Aorta (tissue), 5 donors: Measurements from ENCODE around the gene ABHD16A. TPM values are rescaled to one million over a fixed set of nuclear protein-coding genes. Genes with fewer than 3 reads are reported as not detected.

Experiments
- ATAC-seq: fragments of 200-7000 bp; cut with Tn5 transposase; one replicate; pipeline ENCODE4 v1.9.1; 2022; ENCODE audit warnings: moderate library complexity; ENCODE audit not compliant: low FRiP score
- DNase-seq, 2 donors: peaks; one replicate each; pipeline ENCODE4 v3.0.0-alpha.2; 2020
- H3K27ac ChIP-seq, 2 donors: one replicate each; pipeline ENCODE4 v1.5.1; 2013; ENCODE audit warnings: low read length in 2 of 2, mild to moderate bottlenecking in 2 of 2, moderate library complexity in 2 of 2, control low read depth in 1 of 2, inconsistent platforms in 1 of 2, low read depth in 1 of 2
- H3K27me3 ChIP-seq, 2 donors: one replicate each; pipeline ENCODE4 v1.6.1; 2013; ENCODE audit warnings: control low read depth in 1 of 2, low read length in 1 of 2, mild to moderate bottlenecking in 1 of 2, moderate library complexity in 1 of 2; ENCODE audit not compliant: insufficient read depth in 2 of 2, control insufficient read depth in 1 of 2
- H3K36me3 ChIP-seq, 2 donors: one replicate each; pipeline ENCODE4 v1.6.1; 2013; ENCODE audit warnings: control low read depth in 1 of 2, low read length in 1 of 2, mild to moderate bottlenecking in 1 of 2; ENCODE audit not compliant: insufficient read depth in 2 of 2, control insufficient read depth in 1 of 2
- H3K4me1 ChIP-seq, 2 donors: one replicate each; pipeline ENCODE4 v1.6.1; 2013; ENCODE audit warnings: low read length in 2 of 2, control low read depth in 1 of 2, mild to moderate bottlenecking in 1 of 2, moderate library complexity in 1 of 2; ENCODE audit not compliant: insufficient read depth in 2 of 2, control insufficient read depth in 1 of 2
- H3K4me3 ChIP-seq, 2 donors: one replicate each; pipeline ENCODE4 v1.5.1; 2013; ENCODE audit warnings: low read length in 2 of 2, control low read depth in 1 of 2, mild to moderate bottlenecking in 1 of 2
- H3K9me3 ChIP-seq: one replicate; pipeline ENCODE4 v1.6.1; 2013; ENCODE audit warnings: mild to moderate bottlenecking, low read length; ENCODE audit not compliant: control insufficient read depth
- WGBS, 2 donors: extraction: QIAGEN DNeasy Blood & Tissue Kit; methylation state at CpG; one replicate each; pipeline ENCODE4 v1.1.7; 2013; 5-methylcytosine and 5-hydroxymethylcytosine counted together
- intact Hi-C, 2 donors: fragments of 100-400 bp; cut with DNase I; formaldehyde crosslinking; loops; one replicate each; pipeline versions ENCODE4 v1.14.2 to v1.15.0; 2022
- polyA plus RNA-seq, 2 donors: library from polyadenylated mRNA; stranded (reverse); fragments of 200-250 nt; gene quantifications; one replicate each; pipeline ENCODE4 v1.2.3, GENCODE V29; 2013
- total RNA-seq, 2 donors: library from RNA; stranded (reverse); fragmentation: NEBNext Ultra II Directional; extraction: Animal tissue kit (Norgen Biotek cat#: 25700); gene quantifications; one replicate each; pipeline ENCODE4 v1.2.1, GENCODE V29; 2021
- donor health status: healthy with polysubstance abuse.
- donor health status: Bipolar disorder and iron deficiency.
- donor health status: DM: no; HTN: no; CAD: no.
- donor health status: DM: no; HTN: no; CAD: no.
- donor health status: DM: yes; HTN: yes; CAD: no.

ABHD16A gene
- total and polyA plus RNA-seq, 4 donors = 12.9 to 50.1 (median 44.9) TPM

DNA sequence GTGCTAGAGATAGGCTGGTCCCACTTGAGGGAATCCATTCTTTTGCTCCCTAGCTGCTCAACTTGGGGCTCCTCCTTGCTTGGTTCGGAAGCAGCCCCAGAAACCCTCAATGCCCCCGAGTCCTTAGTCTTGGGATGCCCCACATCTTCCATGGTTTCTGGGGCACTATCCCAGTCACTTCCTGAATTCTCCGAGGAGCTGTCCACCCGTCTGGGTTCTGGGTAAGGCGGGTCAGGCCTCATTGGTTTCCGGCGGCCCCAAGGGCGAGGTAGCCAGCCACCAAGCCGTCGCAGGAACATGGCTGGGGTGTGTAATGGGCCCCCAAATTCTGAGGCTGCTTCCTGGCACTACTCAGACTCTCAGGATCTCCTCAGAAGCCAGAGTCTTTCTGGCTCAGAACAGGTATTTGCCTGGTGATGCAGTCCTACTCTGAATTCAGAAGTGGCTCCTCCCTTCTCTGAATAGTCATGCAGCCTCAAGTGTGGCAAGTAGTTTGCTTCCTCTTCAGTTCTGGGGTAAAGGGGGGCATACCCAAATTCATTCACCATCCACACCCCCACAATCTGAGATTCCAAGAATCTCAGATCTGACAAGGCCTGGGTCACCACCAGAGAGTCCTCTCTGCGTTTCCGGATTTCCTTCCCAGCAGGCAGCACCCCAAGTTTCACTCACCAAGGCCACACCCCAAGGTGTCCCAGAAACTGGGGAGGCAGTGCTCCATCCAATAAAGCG, 43.3 kb downstream of the ABHD16A start:
- Histone ChIP-seq H3K4me3 (peak overlapping the region; percentile 83 to 85), H3K4me1 (no peaks in the 10 kb centered on the region), H3K27ac (peak overlapping the region; percentile 57 to 95), H3K9me3 (no peaks in the 10 kb centered on the region), H3K36me3 (peaks cover 0 to 1% of the 10 kb centered on the region in 2 donors), H3K27me3 (no peaks in the 10 kb centered on the region)
- ATAC-seq (no peak), DNase-seq (peak in 1 of 2 donors; percentile 52)
- intact Hi-C loops = loop anchor here in 1 of 2 donors (5.0 to 10.0 kb wide), 2 partner anchors 38 to 1755 kb away; partner anchors contain the start of genes CUTA, PHF1 and PRRC2A
- 20 to 25% methylated on average over 13 of the region's 13 CpGs for WGBS, 2 donors

DNA sequence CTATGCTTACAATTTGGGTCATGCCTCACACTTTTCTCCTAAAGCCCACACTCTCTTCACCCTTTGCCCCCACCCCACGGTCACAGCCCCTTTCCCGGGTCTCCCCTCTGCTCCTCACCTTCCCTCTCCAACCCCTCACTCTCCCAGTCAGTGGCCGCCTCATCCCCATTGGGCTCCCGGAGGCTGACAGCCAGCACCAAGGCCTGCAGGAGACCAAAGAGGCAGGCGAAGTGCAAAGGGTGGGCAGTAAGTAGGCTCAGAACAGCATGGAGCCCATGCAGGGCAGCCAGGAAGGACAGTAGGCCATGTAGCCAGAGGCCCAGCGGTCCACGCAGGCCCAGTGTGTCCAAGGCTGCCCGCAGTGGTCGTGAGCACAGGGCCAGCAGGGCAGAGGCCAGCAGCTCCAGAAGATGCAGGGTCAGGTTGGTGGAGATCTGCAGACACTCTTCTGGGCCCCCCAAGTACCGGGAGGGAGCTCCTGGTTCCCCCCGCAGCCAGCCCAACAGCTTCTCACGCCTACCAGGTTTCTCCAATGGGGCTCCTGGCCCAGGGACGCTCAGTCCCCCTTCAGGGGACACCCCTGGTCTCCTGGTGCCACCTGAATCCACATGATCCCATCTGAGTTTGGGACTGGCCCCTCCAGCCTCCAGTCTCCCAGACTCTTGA, 44.0 kb downstream of the ABHD16A start:
- Histone ChIP-seq H3K4me3 (no peak overlapping the region), H3K9me3 (no peaks in the 10 kb centered on the region), H3K27ac (peak overlapping the region in 1 of 2 donors; percentile 95), H3K36me3 (peaks cover 0 to 1% of the 10 kb centered on the region in 2 donors), H3K27me3 (no peaks in the 10 kb centered on the region), H3K4me1 (no peaks in the 10 kb centered on the region)
- ATAC-seq (no peak), DNase-seq (no peak)
- intact Hi-C loops = loop anchor here in 1 of 2 donors (10.0 kb wide), 1 partner anchor 1756 kb away; the partner anchor contains the start of genes CUTA and PHF1
- WGBS, 2 donors = 80 to 84% methylated on average over 13 of the region's 13 CpGs

DNA sequence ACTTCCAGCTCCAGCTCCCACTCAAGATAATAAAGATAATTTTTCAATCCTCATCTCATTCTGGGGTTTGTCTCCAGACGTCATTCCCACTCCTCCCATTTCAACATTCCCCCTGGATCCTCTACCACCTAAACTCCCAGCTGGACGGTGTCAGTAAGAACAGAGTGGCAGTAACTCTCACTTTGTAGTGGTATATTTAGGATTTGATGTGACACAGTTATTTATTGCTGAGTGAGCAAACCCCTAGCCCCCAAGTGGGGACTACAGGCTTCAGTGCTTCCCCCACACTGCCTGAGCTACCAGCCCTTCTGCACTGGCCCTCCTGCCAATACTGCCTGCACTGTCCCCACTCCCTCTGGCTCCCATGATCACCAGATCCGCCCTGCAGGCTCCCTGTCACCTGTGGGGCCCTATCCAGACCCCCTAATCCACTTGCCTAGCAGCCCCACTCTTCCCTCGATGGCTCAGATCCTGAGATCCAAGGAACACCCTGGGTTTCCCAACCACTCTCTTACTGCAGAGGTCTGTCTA, 44.9 kb downstream of the ABHD16A start:
- intact Hi-C loops = loop anchor here in 1 of 2 donors (10.0 kb wide), 1 partner anchor 1757 kb away; the partner anchor contains the start of genes CUTA and PHF1
- ATAC-seq = no peak
- H3K27ac ChIP-seq = no peak overlapping the region

DNA sequence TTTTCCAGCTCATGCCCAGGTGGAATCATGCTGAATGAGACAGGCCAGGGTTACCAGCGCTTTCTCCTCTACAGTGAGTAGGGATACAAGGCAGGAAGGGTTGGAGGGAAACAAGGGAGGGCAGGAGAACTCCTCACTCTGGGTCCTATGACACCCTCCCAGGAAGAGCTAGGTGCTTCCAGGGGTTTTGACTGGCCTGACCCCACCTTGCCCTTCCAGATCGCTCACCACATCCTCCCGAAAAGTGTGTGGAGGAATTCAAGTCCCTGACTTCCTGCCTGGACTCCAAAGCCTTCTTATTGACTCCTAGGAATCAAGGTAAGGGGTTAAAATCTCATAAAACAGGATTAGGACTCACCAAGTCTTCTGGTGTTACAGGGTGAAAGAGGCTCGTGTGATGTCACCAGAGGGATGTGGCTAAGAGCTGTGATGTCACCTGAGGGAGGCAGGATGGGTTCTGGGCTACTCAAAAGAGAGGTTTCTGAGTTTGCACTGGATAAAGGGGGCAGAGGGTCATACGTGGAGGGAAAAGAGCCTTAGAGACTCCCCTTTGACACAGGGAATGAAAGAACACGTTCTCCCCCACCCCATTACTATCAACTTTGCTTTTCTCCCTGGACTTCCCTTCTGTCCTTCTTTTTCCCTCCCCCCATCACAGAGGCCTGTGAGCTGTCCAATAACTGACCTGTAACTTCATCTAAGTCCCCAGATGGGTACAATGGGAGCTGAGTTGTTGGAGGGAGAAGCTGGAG, 45.5 kb downstream of the ABHD16A start:
- H3K27ac ChIP-seq = no peak overlapping the region
- peaks cover 0 to 1% of the 10 kb centered on the region in 2 donors for H3K36me3 ChIP-seq
- H3K9me3 ChIP-seq = no peaks in the 10 kb centered on the region
- H3K4me1 ChIP-seq = no peaks in the 10 kb centered on the region
- DNase-seq (no peak), ATAC-seq (no peak)
- WGBS, 2 donors = 74 to 75% methylated on average over 6 of the region's 6 CpGs
- intact Hi-C loops = loop anchor here in 1 of 2 donors (10.0 kb wide), 1 partner anchor 1757 kb away; the partner anchor contains the start of genes CUTA and PHF1
- no peaks in the 10 kb centered on the region for H3K27me3 ChIP-seq
- H3K4me3 ChIP-seq = no peak overlapping the region

More for the DNA sequence above, 44.9 kb downstream of the ABHD16A start:
- Histone ChIP-seq H3K36me3 (peaks cover 0 to 1% of the 10 kb centered on the region in 2 donors), H3K9me3 (no peaks in the 10 kb centered on the region), H3K4me3 (no peak overlapping the region), H3K4me1 (no peaks in the 10 kb centered on the region), H3K27me3 (no peaks in the 10 kb centered on the region)
- WGBS, 2 donors = 76 to 78% methylated on average over 4 of the region's 4 CpGs
- no peak for DNase-seq

DNA sequence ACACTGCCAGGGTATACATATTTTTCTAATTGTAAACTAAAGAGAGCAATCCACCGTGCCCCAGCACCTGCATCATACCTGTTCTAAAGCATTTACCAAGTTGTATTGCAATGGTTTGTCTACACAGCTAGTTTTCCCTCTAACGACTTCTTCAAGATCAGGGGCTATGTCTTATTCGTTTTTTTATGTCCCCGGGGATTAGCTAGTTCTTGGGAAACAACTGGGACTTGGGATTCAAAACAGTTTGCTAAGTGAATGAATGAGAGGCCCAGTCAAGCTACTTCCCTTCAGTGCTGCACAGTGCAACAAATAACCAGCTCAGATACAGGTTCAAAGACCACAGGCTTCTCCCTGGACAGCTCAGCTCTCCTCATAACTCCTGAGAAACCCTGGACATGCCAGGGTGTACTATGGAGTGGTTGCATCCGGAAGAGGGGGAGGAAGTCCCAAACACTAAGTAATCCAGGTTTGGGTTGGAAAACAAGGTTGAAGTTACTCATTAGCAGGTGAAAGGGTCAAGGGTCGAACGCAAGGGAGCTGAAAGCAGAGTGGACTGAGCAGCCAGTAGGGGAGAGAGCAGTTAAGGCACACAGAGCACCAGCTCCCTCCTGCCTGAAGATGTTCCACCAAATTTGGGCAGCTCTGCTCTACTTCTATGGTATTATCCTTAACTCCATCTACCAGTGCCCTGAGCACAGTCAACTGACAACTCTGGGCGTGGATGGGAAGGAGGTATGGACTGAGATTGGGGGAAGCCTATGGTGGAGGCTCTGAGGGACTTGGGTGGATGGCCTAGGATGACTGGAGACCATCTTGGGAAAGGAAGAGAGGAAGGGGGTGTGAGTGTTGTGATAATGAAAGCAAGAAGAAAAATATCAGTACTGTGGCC, 47.5 kb downstream of the ABHD16A start, which contains the start of gene APOM:
TSS of gene APOM (plus strand) at position 546 of the 889 bp plus-strand sequence. CDS start at position 619, 73 bp downstream.
- intact Hi-C loops = loop anchor here in 1 of 2 donors (10.0 kb wide), 1 partner anchor 1759 kb away; the partner anchor contains the start of genes CUTA and PHF1
- 74 to 83% methylated on average over 8 of the region's 8 CpGs for WGBS, 2 donors
- no peaks in the 10 kb centered on the region for H3K27me3 ChIP-seq

DNA sequence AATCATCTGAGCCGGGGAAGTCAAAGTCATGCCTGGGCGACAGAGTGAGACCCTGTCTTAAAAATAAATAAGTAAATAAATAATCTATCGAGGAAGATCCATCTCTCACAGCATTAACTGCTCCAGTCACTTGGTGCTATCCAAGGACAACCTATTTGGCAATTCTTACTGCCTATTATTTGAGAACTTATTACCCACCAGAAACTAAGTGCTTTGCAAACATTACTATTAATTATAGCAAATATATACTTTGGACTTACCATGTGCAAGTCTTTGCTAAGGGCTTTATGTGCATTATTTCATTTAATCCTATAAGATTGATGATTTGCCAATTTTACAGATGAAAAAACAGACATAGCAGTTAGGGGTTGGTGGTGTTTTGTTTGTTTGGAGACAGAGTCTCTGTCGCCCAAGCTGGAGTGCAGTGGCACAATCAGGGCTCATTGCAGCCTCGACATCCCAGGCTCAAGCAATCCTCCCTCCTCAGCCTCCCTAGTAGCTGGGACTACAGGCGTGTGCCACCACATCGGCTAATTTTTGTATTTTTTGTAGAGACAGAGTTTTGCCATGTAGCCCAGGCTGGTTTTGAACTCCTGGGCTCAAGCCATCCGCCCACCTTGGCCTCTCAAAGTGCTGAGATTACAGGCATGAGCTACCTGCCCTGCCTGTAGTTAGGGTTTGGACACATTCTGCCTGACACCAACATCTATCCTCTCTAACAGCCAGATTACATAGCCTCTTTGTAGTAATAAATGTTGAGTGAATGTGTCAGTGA, 48.4 kb downstream of the ABHD16A start:
- Histone ChIP-seq H3K4me1 (no peaks in the 10 kb centered on the region), H3K27ac (no peak overlapping the region), H3K36me3 (peaks cover 0 to 1% of the 10 kb centered on the region in 2 donors), H3K27me3 (no peaks in the 10 kb centered on the region), H3K4me3 (no peak overlapping the region), H3K9me3 (no peaks in the 10 kb centered on the region)
- intact Hi-C loops = loop anchor here in 1 of 2 donors (10.0 kb wide), 1 partner anchor 1760 kb away; the partner anchor contains the start of genes CUTA and PHF1
- 94% methylated on average over 8 of the region's 8 CpGs for WGBS, 2 donors
- ATAC-seq = no peak
- DNase-seq = no peak

More for the DNA sequence above, 47.5 kb downstream of the ABHD16A start, which contains the start of gene APOM:
- Histone ChIP-seq H3K4me1 (no peaks in the 10 kb centered on the region), H3K27ac (no peak within 1 kb of the TSS), H3K4me3 (no peak within 1 kb of the TSS), H3K36me3 (peaks cover 0 to 1% of the 10 kb centered on the region in 2 donors), H3K9me3 (no peaks in the 10 kb centered on the region)
- DNase-seq (no peak), ATAC-seq (no peak)
